ENCODE results near the gene PDE8B. TPM values are rescaled to one million over a fixed set of nuclear protein-coding genes. Genes with fewer than 3 reads are reported as not detected.

Gene PDE8B
- total and polyA plus RNA-seq, 7 donors, result 0.23 to 11.3 (median 2.9) TPM

DNA sequence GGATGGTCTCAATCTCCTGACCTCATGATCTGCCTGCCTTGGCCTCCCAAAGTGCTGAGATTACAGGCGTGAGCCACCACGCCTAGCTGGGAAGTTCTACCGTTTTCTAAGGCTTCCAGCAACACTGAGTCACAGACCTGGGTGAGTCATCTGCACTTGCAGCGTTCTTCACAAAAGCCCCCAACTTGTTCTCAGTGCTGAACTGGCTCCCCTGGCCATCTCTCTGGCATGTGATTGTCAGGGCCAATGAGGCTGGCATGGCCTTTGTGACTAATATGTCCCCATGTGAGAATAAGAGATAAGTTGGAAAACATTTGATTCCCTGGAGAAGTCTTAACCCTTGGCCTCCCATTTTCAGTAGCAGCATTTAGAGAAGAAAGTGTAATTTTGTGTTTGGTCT, 157.3 kb downstream of the PDE8B start:
- intact Hi-C loops (cut with DNase I), result no loop called here
- H3K27me3 ChIP-seq, result no peaks in the 10 kb centered on the region
- no peaks in the 10 kb centered on the region for H3K4me1 ChIP-seq
- no peaks in the 10 kb centered on the region for H3K36me3 ChIP-seq
- 84 to 90% methylated on average over 4 of the region's 4 CpGs for WGBS, 2 donors
- no peak overlapping the region for H3K4me3 ChIP-seq
- H3K27ac ChIP-seq, result no peak overlapping the region
- no peak for DNase-seq
- TF ChIP-seq POLR2A (IDR thresholded peaks at IDR 0.05) (no peak), POLR2AphosphoS5 (IDR thresholded peaks at IDR 0.05) (no peak), EP300 (IDR thresholded peaks at IDR 0.05) (no peak)
- TF ChIP-seq, protein P1, sequence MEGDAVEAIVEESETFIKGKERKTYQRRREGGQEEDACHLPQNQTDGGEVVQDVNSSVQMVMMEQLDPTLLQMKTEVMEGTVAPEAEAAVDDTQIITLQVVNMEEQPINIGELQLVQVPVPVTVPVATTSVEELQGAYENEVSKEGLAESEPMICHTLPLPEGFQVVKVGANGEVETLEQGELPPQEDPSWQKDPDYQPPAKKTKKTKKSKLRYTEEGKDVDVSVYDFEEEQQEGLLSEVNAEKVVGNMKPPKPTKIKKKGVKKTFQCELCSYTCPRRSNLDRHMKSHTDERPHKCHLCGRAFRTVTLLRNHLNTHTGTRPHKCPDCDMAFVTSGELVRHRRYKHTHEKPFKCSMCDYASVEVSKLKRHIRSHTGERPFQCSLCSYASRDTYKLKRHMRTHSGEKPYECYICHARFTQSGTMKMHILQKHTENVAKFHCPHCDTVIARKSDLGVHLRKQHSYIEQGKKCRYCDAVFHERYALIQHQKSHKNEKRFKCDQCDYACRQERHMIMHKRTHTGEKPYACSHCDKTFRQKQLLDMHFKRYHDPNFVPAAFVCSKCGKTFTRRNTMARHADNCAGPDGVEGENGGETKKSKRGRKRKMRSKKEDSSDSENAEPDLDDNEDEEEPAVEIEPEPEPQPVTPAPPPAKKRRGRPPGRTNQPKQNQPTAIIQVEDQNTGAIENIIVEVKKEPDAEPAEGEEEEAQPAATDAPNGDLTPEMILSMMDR (IDR thresholded peaks at IDR 0.05), result no peak
- H3K9me3 ChIP-seq, result no peaks in the 10 kb centered on the region

DNA sequence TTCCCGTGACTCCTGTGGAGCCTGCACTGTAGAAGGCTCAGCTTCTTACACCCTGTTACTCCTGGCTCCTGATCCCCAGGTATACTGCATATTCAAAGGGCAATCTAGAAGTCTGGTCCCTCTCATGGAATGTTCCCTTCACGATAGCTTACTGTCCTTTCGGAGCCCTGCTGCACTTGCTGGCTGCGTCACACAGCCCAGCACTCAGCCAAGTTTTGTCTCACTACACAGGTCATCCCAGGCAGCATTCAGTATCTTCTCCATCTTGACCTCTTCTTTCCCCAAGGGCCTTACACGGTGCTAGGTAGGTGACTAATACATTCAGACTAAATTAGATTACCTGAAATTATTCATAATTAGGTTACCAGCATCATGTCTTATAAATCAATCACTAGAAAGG, 157.9 kb downstream of the PDE8B start:
- Histone ChIP-seq H3K27ac (no peak overlapping the region), H3K27me3 (no peaks in the 10 kb centered on the region), H3K36me3 (no peaks in the 10 kb centered on the region), H3K4me3 (no peak overlapping the region), H3K9me3 (no peaks in the 10 kb centered on the region), H3K4me1 (no peaks in the 10 kb centered on the region)
- intact Hi-C loops (cut with DNase I), result no loop called here
- TF ChIP-seq EP300 (IDR thresholded peaks at IDR 0.05) (no peak), POLR2A (IDR thresholded peaks at IDR 0.05) (no peak), POLR2AphosphoS5 (IDR thresholded peaks at IDR 0.05) (no peak)
- TF ChIP-seq, protein P1 (IDR thresholded peaks at IDR 0.05), result no peak
- WGBS, 2 donors, result 84 to 90% methylated on average over 5 of the region's 5 CpGs
- DNase-seq, result no peak

GRCh38 chr5:77369566-77369965, 159.1 kb downstream of the PDE8B start:
- H3K36me3 ChIP-seq, result no peaks in the 10 kb centered on the region
- H3K9me3 ChIP-seq, result no peaks in the 10 kb centered on the region
- intact Hi-C loops (cut with DNase I), result no loop called here
- H3K27me3 ChIP-seq, result no peaks in the 10 kb centered on the region
- no peak for TF ChIP-seq EP300 (IDR thresholded peaks at IDR 0.05)
- no peak for TF ChIP-seq POLR2A (IDR thresholded peaks at IDR 0.05)
- TF ChIP-seq, protein P1 (IDR thresholded peaks at IDR 0.05), result no peak
- no peak for TF ChIP-seq POLR2AphosphoS5 (IDR thresholded peaks at IDR 0.05)
- no peak for DNase-seq
- no peak overlapping the region for H3K4me3 ChIP-seq
- 57 to 81% methylated on average over 2 of the region's 2 CpGs for WGBS, 2 donors
- no peaks in the 10 kb centered on the region for H3K4me1 ChIP-seq
- no peak overlapping the region for H3K27ac ChIP-seq

GRCh38 chr5:77374686-77375085, 164.2 kb downstream of the PDE8B start:
- WGBS, 2 donors, result 65 to 79% methylated on average over 3 of the region's 3 CpGs
- TF ChIP-seq EP300 (IDR thresholded peaks at IDR 0.05), result no peak
- no peak for TF ChIP-seq POLR2A (IDR thresholded peaks at IDR 0.05)
- TF ChIP-seq POLR2AphosphoS5 (IDR thresholded peaks at IDR 0.05), result no peak
- TF ChIP-seq, protein P1 (IDR thresholded peaks at IDR 0.05), result no peak
- Histone ChIP-seq H3K4me3 (no peak overlapping the region), H3K27ac (no peak overlapping the region), H3K4me1 (no peaks in the 10 kb centered on the region), H3K36me3 (no peaks in the 10 kb centered on the region), H3K27me3 (no peaks in the 10 kb centered on the region), H3K9me3 (no peaks in the 10 kb centered on the region)
- DNase-seq, result no peak
- intact Hi-C loops (cut with DNase I), result no loop called here

GRCh38 chr5:77376609-77377300, 166.3 kb downstream of the PDE8B start:
- H3K27ac ChIP-seq, result no peak overlapping the region
- no peaks in the 10 kb centered on the region for H3K4me1 ChIP-seq
- TF ChIP-seq POLR2AphosphoS5 (IDR thresholded peaks at IDR 0.05), result no peak
- no peak for TF ChIP-seq POLR2A (IDR thresholded peaks at IDR 0.05)
- no peak for TF ChIP-seq EP300 (IDR thresholded peaks at IDR 0.05)
- TF ChIP-seq, protein P1 (IDR thresholded peaks at IDR 0.05), result no peak
- 88 to 91% methylated on average over 5 of the region's 5 CpGs for WGBS, 2 donors
- H3K9me3 ChIP-seq, result no peaks in the 10 kb centered on the region
- no peaks in the 10 kb centered on the region for H3K27me3 ChIP-seq
- H3K4me3 ChIP-seq, result no peak overlapping the region
- no peaks in the 10 kb centered on the region for H3K36me3 ChIP-seq
- DNase-seq, result no peak
- intact Hi-C loops (cut with DNase I), result no loop called here

All from sigmoid colon (tissue), 7 donors.